K562 (cell line): ENCODE measurements around the gene MACROD2. TPM values are rescaled to one million over a fixed set of nuclear protein-coding genes. Genes with fewer than 3 reads are reported as not detected.

ENCODE experiments used
- ATAC-seq: fragments of 200-7000 bp; cut with Tn5 transposase; 3 replicates; pipeline ENCODE4 v1.9.1; 2020; ENCODE audit warnings: moderate library complexity
- BruUV-seq: library from RNA; stranded (reverse); fragments of 400-500 nt; replicated peaks from 2 replicates; lab custom pipeline; 2021; lab: Mats Ljungman, UMichigan
- CTCF ChIA-PET: fragments of 300-600 bp; formaldehyde crosslinking; extraction: SDS; loops from one replicate; lab custom pipeline; 2021; ENCODE audit warnings: low intra/inter-chr PET ratio; lab: Yijun Ruan, JAX
- POLR2A ChIA-PET: fragments of 300-600, 350-650 bp; sonication (Branson Sonifier 250); formaldehyde crosslinking; extraction: SDS; loops from one replicate; lab custom pipeline; 2021; ENCODE audit warnings: antibody characterized with exemption, inconsistent platforms; lab: Yijun Ruan, JAX
- DNase-seq, 4 experiments: peaks; one replicate each; pipeline versions ENCODE4 v3.0.0 to v3.0.0-alpha.2; 2011 to 2018; ENCODE audit warnings: low spot score in 3 of 4, mixed read lengths in 3 of 4; ENCODE audit errors: extremely low read depth in 1 of 4
- FAIRE-seq: peaks from 2 replicates; lab custom pipeline; 2011; peaks lifted over from hg19 to GRCh38; lab: Jason Lieb, UNC
- H2AFZ ChIP-seq: 2 replicates; pipeline ENCODE4 v1.6.0; 2011; ENCODE audit warnings: low read depth, low read length, control low read depth, inconsistent platforms
- H3K27ac ChIP-seq: fragments of 200-600 bp; 3 replicates; pipeline ENCODE4 v1.8.0; 2011; ENCODE audit warnings: low read depth, mild to moderate bottlenecking, control low read depth, inconsistent platforms, low read length, moderate library complexity, mixed read lengths; ENCODE audit errors: extremely low read depth
- H3K27me3 ChIP-seq, 2 experiments: fragments of 300-600 bp in 1 of 2; 2 replicates in 1 of 2; 3 replicates in 1 of 2; pipeline versions ENCODE4 v1.6.0 to v1.8.0; 2011; ENCODE audit warnings: inconsistent platforms in 2 of 2, low read length in 2 of 2, mild to moderate bottlenecking in 1 of 2, mixed read lengths in 1 of 2, moderate library complexity in 1 of 2; ENCODE audit not compliant: control insufficient read depth in 2 of 2, insufficient read depth in 2 of 2
- H3K36me3 ChIP-seq: fragments of 300-600 bp; 3 replicates; pipeline ENCODE4 v1.8.0; 2011; ENCODE audit warnings: mild to moderate bottlenecking, low read length, inconsistent platforms; ENCODE audit not compliant: control insufficient read depth, insufficient read depth
- H3K4me1 ChIP-seq, 2 experiments: fragments of 200-600 bp in 1 of 2; replicated peaks in 1 of 2; 2 replicates in 1 of 2; 3 replicates in 1 of 2; pipeline versions ENCODE4 v1.5.1 to v1.8.0; 2011; ENCODE audit warnings: inconsistent platforms in 2 of 2, low read length in 2 of 2, mild to moderate bottlenecking in 1 of 2, mixed read lengths in 1 of 2, moderate library complexity in 1 of 2; ENCODE audit not compliant: control insufficient read depth in 2 of 2, insufficient read depth in 2 of 2
- H3K4me2 ChIP-seq: 2 replicates; pipeline ENCODE4 v1.6.1; 2011; ENCODE audit warnings: low read length, control low read depth, inconsistent platforms, mixed read lengths; ENCODE audit not compliant: insufficient read depth
- H3K4me3 ChIP-seq: fragments of 200-600 bp; sonication (generic), shearing (Covaris generic); 2 replicates; pipeline ENCODE4 v1.5.1; 2016; ENCODE audit warnings: control low read depth, inconsistent platforms
- H3K79me2 ChIP-seq: fragments of 200-600 bp; 3 replicates; pipeline ENCODE4 v1.8.0; 2011; ENCODE audit warnings: low read length, inconsistent platforms; ENCODE audit not compliant: control insufficient read depth, insufficient read depth
- H3K9ac ChIP-seq, 2 experiments: 2 replicates each; pipeline versions ENCODE4 v1.6.0 to v1.6.1; 2011; ENCODE audit warnings: low read depth in 2 of 2, low read length in 2 of 2, control low read depth in 1 of 2, inconsistent platforms in 1 of 2, mild to moderate bottlenecking in 1 of 2, mixed read lengths in 1 of 2; ENCODE audit not compliant: insufficient read depth in 1 of 2
- H3K9me1 ChIP-seq: one replicate; pipeline ENCODE4 v1.6.0; 2011; ENCODE audit warnings: inconsistent platforms, mild to moderate bottlenecking, low read length, moderate library complexity; ENCODE audit not compliant: control insufficient read depth, insufficient read depth
- H3K9me3 ChIP-seq: replicated peaks from 2 replicates; pipeline ENCODE4 v1.5.1; 2011; ENCODE audit warnings: low read depth, low read length, inconsistent platforms; ENCODE audit not compliant: control insufficient read depth, insufficient read depth
- H4K20me1 ChIP-seq: replicated peaks from 2 replicates; pipeline ENCODE4 v1.6.1; 2011; ENCODE audit warnings: low read length, inconsistent platforms, mixed read lengths; ENCODE audit not compliant: control insufficient read depth, insufficient read depth
- CBX5 ChIP-seq: IDR thresholded peaks from 2 replicates; pipeline ENCODE4 v1.6.1; 2014; ENCODE audit warnings: low read depth, borderline replicate concordance
- FOXM1 ChIP-seq, 2 experiments: fragments of 450-650 bp in 1 of 2; sonication (generic) in 1 of 2; formaldehyde crosslinking in 1 of 2; IDR thresholded peaks; 2 replicates each; pipeline versions ENCODE4 v1.6.1 to v1.9.0; 2017 to 2022; ENCODE audit warnings: low read depth in 2 of 2, mild to moderate bottlenecking in 2 of 2, missing genetic modification reagents in 1 of 2, moderate library complexity in 1 of 2
- HNRNPLL ChIP-seq: fragments of 200-400 bp; formaldehyde crosslinking; IDR thresholded peaks from 2 replicates; pipeline ENCODE4 v1.6.1; 2017; ENCODE audit warnings: low read length, low read depth, mild to moderate bottlenecking; ENCODE audit not compliant: poor library complexity, severe bottlenecking
- ID3 ChIP-seq, 2 experiments: fragments of 250-450 bp in 1 of 2; fragments of 450-650 bp in 1 of 2; sonication (Bioruptor Pico) in 1 of 2; IDR thresholded peaks; 2 replicates each; pipeline versions ENCODE4 v1.6.1 to v1.8.0; 2016 to 2021; ENCODE audit warnings: mild to moderate bottlenecking in 2 of 2, moderate library complexity in 2 of 2, missing compliant biosample characterization in 1 of 2, missing genetic modification characterization in 1 of 2
- KLF1 ChIP-seq: fragments of 450-650 bp; IDR thresholded peaks from 2 replicates; pipeline ENCODE4 v1.6.1; 2016; ENCODE audit warnings: missing genetic modification characterization, missing compliant biosample characterization
- KLF10 ChIP-seq: fragments of 250-450 bp; sonication (Bioruptor Pico); IDR thresholded peaks from 2 replicates; pipeline ENCODE4 v1.6.1; 2021; ENCODE audit warnings: matching md5 sums
- MTA2 ChIP-seq: fragments of 450-650 bp; IDR thresholded peaks from 2 replicates; pipeline ENCODE4 v1.6.1; 2016; ENCODE audit warnings: low read depth
- NFXL1 ChIP-seq: fragments of 450-650 bp; formaldehyde crosslinking; IDR thresholded peaks from 2 replicates; pipeline ENCODE4 v1.4.0; 2021; ENCODE audit warnings: mild to moderate bottlenecking
- PCBP2 ChIP-seq: fragments of 200-400 bp; formaldehyde crosslinking; IDR thresholded peaks from 2 replicates; pipeline ENCODE4 v1.6.1; 2018; ENCODE audit warnings: low read length, low read depth, mild to moderate bottlenecking, moderate library complexity; ENCODE audit not compliant: poor library complexity, severe bottlenecking
- TEAD2 ChIP-seq: fragments of 450-650 bp; IDR thresholded peaks from 2 replicates; pipeline ENCODE4 v1.6.1; 2016; ENCODE audit warnings: missing genetic modification characterization, control low read depth, missing compliant biosample characterization
- U2AF2 ChIP-seq: fragments of 200-400 bp; formaldehyde crosslinking; optimal IDR thresholded peaks from 2 replicates; pipeline ENCODE3; 2017; ENCODE audit warnings: low read depth, mild to moderate bottlenecking, low read length
- ZBTB5 ChIP-seq: fragments of 450-650 bp; IDR thresholded peaks from 2 replicates; pipeline ENCODE4 v1.6.1; 2017; ENCODE audit warnings: antibody characterized with exemption
- ZNF121 ChIP-seq: sonication (generic); formaldehyde crosslinking; conservative IDR thresholded peaks from 2 replicates; pipeline ENCODE4 v1.8.0; 2022; ENCODE audit warnings: missing genetic modification reagents
- ZNF23 ChIP-seq: fragments of 250-450 bp; sonication (Bioruptor Pico); IDR thresholded peaks from 2 replicates; pipeline ENCODE4 v1.4.0; 2020; ENCODE audit warnings: mild to moderate bottlenecking
- ZNF75A ChIP-seq: fragments of 450-650 bp; formaldehyde crosslinking; IDR thresholded peaks from 2 replicates; pipeline ENCODE4 v1.4.0; 2020; ENCODE audit warnings: mild to moderate bottlenecking
- WGBS: fragments of 100-300 bp; shearing (Covaris generic); methylation state at CpG from one replicate; pipeline ENCODE4 v1.1.6; 2016; ENCODE audit warnings: low coverage, mixed read lengths; ENCODE audit not compliant: insufficient coverage; ENCODE audit errors: missing lambda C conversion rate; 5-methylcytosine and 5-hydroxymethylcytosine counted together
- in situ Hi-C: fragments of 300-500 bp; cut with MboI; formaldehyde crosslinking; loops from 4 replicates; pipeline ENCODE4 v1.15.0; 2018; ENCODE audit warnings: inconsistent platforms, mixed read lengths
- intact Hi-C: fragments of 100-400 bp; cut with micrococcal nuclease; formaldehyde crosslinking; loops from 2 replicates; pipeline ENCODE4 v1.14.2; 2022
- polyA plus RNA-seq, 8 experiments: library from polyadenylated mRNA; depleted of rRNA in 4 of 8; stranded (reverse) in 5 of 8; unstranded in 3 of 8; fragments of >200 nt; fragmentation: Nextera tagmentation in 2 of 8; fragmentation: Illumina TruSeq in 1 of 8; extraction: Ambion mirVana in 2 of 8; extraction: Trizol in 1 of 8; gene quantifications; 2 replicates each; pipeline versions ENCODE4 v1.2.1 to v1.2.3, GENCODE V29; 2011 to 2014; ENCODE audit warnings: inconsistent platforms in 1 of 8, missing spikeins in 1 of 8
- total RNA-seq, 7 experiments: library from RNA; depleted of rRNA in 6 of 7; stranded (reverse); fragments of >200 nt in 6 of 7; fragmentation: Illumina TruSeq in 2 of 7; extraction: Trizol in 2 of 7; gene quantifications; 2 replicates each; pipeline versions ENCODE4 v1.2.1 to v1.2.3, GENCODE V29; 2011 to 2021; ENCODE audit warnings: low replicate concordance in 1 of 7

Gene MACROD2
- total and polyA plus RNA-seq, 9 of the 15 experiments (the other 6 are each of a cell fraction or from before 2014, with no cell fraction given): not detected

GRCh38 chr20:15191082-15191723 is 1195.9 kb downstream of the MACROD2 start:
- no peak for ATAC-seq
- no peak for DNase-seq
- Histone ChIP-seq H3K9me3 (no peaks in the 10 kb centered on the region), H3K4me3 (no peak overlapping the region), H3K9ac (no peak overlapping the region), H3K4me1 (no peaks in the 10 kb centered on the region), H3K27ac (no peak overlapping the region), H3K4me2 (no peak overlapping the region), H2AFZ (no peak overlapping the region), H3K9me1 (no peaks in the 10 kb centered on the region), H3K36me3 (no peaks in the 10 kb centered on the region), H4K20me1 (no peaks in the 10 kb centered on the region), H3K79me2 (no peaks in the 10 kb centered on the region), H3K27me3 (no peaks in the 10 kb centered on the region)
- no TSS peak for BruUV-seq
- TF ChIP-seq TEAD2 (tag) (no peak), CBX5 (no peak), ID3 (CRISPR knock-in tag; IDR thresholded peaks at IDR 0.05) (no peak), ID3 (tag; IDR thresholded peaks at IDR 0.05) (no peak), ZNF75A (CRISPR knock-in tag) (no peak), NFXL1 (CRISPR knock-in tag) (no peak), U2AF2 (no peak), HNRNPLL (no peak), ZNF23 (CRISPR knock-in tag) (no peak), PCBP2 (no peak), ZBTB5 (no peak), ZNF121 (no peak), KLF1 (tag) (no peak), MTA2 (no peak), FOXM1 (IDR thresholded peaks at IDR 0.05; ENCODE audit: low read depth) (no peak), FOXM1 (CRISPR knock-in tag; IDR thresholded peaks at IDR 0.05; ENCODE audit: low read depth) (no peak), KLF10 (CRISPR knock-in tag) (no peak)
- in situ Hi-C loops (no loop called here), intact Hi-C loops (no loop called here)
- no peak for FAIRE-seq
- 3% methylated on average over 4 of the region's 4 CpGs for WGBS
- CTCF ChIA-PET: no interaction called here
- POLR2A ChIA-PET: no interaction called here
